H1 (cell line): ENCODE results near the gene LINC01488.

Experiments
- KDM5A ChIP-seq: fragments of 200-600 bp; IDR thresholded peaks from 2 replicates; pipeline ENCODE4 v1.7.1; 2012; ENCODE audit warnings: mild to moderate bottlenecking, low read length, inconsistent platforms, mixed read lengths
- POLR2AphosphoS5 ChIP-seq: IDR thresholded peaks from 2 replicates; pipeline ENCODE4 v1.6.1; 2011; ENCODE audit warnings: low read depth, low read length
- RXRA ChIP-seq: IDR thresholded peaks from 2 replicates; pipeline ENCODE4 v1.6.1; 2011; ENCODE audit warnings: low read depth, mild to moderate bottlenecking, low read length, moderate library complexity; ENCODE audit not compliant: insufficient read depth
- TF ChIP-seq, protein P1 (sequence below), 3 experiments: IDR thresholded peaks; 1 replicate in 2 of 3; 2 replicates in 1 of 3; pipeline versions ENCODE4 v1.5.1 to v1.6.1; 2011; ENCODE audit warnings: low read length in 3 of 3, mild to moderate bottlenecking in 3 of 3, inconsistent platforms in 2 of 3, low read depth in 1 of 3, moderate library complexity in 1 of 3; ENCODE audit not compliant: insufficient read depth in 1 of 3; ENCODE audit errors: control extremely low read depth in 1 of 3

GRCh38 chr11:69485337-69486041, 4.0 kb downstream of the LINC01488 start:
- TF ChIP-seq POLR2AphosphoS5 (no peak), KDM5A (no peak), RXRA (no peak)
- TF ChIP-seq, protein P1, sequence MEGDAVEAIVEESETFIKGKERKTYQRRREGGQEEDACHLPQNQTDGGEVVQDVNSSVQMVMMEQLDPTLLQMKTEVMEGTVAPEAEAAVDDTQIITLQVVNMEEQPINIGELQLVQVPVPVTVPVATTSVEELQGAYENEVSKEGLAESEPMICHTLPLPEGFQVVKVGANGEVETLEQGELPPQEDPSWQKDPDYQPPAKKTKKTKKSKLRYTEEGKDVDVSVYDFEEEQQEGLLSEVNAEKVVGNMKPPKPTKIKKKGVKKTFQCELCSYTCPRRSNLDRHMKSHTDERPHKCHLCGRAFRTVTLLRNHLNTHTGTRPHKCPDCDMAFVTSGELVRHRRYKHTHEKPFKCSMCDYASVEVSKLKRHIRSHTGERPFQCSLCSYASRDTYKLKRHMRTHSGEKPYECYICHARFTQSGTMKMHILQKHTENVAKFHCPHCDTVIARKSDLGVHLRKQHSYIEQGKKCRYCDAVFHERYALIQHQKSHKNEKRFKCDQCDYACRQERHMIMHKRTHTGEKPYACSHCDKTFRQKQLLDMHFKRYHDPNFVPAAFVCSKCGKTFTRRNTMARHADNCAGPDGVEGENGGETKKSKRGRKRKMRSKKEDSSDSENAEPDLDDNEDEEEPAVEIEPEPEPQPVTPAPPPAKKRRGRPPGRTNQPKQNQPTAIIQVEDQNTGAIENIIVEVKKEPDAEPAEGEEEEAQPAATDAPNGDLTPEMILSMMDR (IDR thresholded peaks at IDR 0.05; ENCODE audit: control extremely low read depth in 1 of 3, insufficient read depth in 1 of 3, low read depth in 1 of 3, low read length in 3 of 3), result no peak
